ENCODE data around the gene PRKCQ.

The PRKCQ gene

GRCh38 chr10:6516281-6516928 lies 63.7 kb downstream of the PRKCQ start:
- Histone ChIP-seq H3K4me1 (ENCODE audit: control insufficient read depth, insufficient read depth, low read length) (no peaks in the 10 kb centered on the region), H3K36me3 (ENCODE audit: insufficient read depth, low read length) (no peaks in the 10 kb centered on the region), H3K27me3 (ENCODE audit: control insufficient read depth, insufficient read depth, low read length) (peaks cover 25% of the 10 kb centered on the region), H3K4me3 (ENCODE audit: low read length) (no peak overlapping the region), H3K9ac (ENCODE audit: low read depth, low read length) (no peak overlapping the region), H3K9me3 (replicated peaks; ENCODE audit: low read length) (no peaks in the 10 kb centered on the region), H3K4me2 (ENCODE audit: low read length) (no peak overlapping the region)

- no peaks in the 10 kb centered on the region for H3K4me1 ChIP-seq (ENCODE audit: control insufficient read depth, insufficient read depth, low read length)
- no peak overlapping the region for H3K9ac ChIP-seq (ENCODE audit: low read depth, low read length)
- no peaks in the 10 kb centered on the region for H3K36me3 ChIP-seq (ENCODE audit: insufficient read depth, low read length)
- H3K4me2 ChIP-seq (ENCODE audit: low read length), result no peak overlapping the region
- no peak overlapping the region for H3K4me3 ChIP-seq (ENCODE audit: low read length)
- peaks cover 22% of the 10 kb centered on the region for H3K27me3 ChIP-seq (ENCODE audit: control insufficient read depth, insufficient read depth, low read length)
- no peaks in the 10 kb centered on the region for H3K9me3 ChIP-seq (replicated peaks; ENCODE audit: low read length)
Observed at GRCh38 chr10:6514844-6515780, 65.0 kb downstream of the PRKCQ start.

- no peaks in the 10 kb centered on the region for H3K9me3 ChIP-seq (replicated peaks; ENCODE audit: low read length)
- no peaks in the 10 kb centered on the region for H3K4me1 ChIP-seq (ENCODE audit: control insufficient read depth, insufficient read depth, low read length)
- no peak overlapping the region for H3K9ac ChIP-seq (ENCODE audit: low read depth, low read length)
- H3K36me3 ChIP-seq (ENCODE audit: insufficient read depth, low read length), result no peaks in the 10 kb centered on the region
- no peak overlapping the region for H3K4me3 ChIP-seq (ENCODE audit: low read length)
- peaks cover 22% of the 10 kb centered on the region for H3K27me3 ChIP-seq (ENCODE audit: control insufficient read depth, insufficient read depth, low read length)
- H3K4me2 ChIP-seq (ENCODE audit: low read length), result no peak overlapping the region
Observed at GRCh38 chr10:6514180-6514579, 65.9 kb downstream of the PRKCQ start.

- Histone ChIP-seq H3K9ac (ENCODE audit: low read depth, low read length) (no peak overlapping the region), H3K4me1 (ENCODE audit: control insufficient read depth, insufficient read depth, low read length) (no peaks in the 10 kb centered on the region), H3K36me3 (ENCODE audit: insufficient read depth, low read length) (no peaks in the 10 kb centered on the region), H3K4me2 (ENCODE audit: low read length) (no peak overlapping the region), H3K4me3 (ENCODE audit: low read length) (no peak overlapping the region), H3K9me3 (replicated peaks; ENCODE audit: low read length) (no peaks in the 10 kb centered on the region), H3K27me3 (ENCODE audit: control insufficient read depth, insufficient read depth, low read length) (peaks cover 22% of the 10 kb centered on the region)
Observed at GRCh38 chr10:6513476-6513875, 66.6 kb downstream of the PRKCQ start.

GRCh38 chr10:6512182-6512581 lies 67.9 kb downstream of the PRKCQ start:
- Histone ChIP-seq H3K9me3 (replicated peaks; ENCODE audit: low read length) (no peaks in the 10 kb centered on the region), H3K27me3 (ENCODE audit: control insufficient read depth, insufficient read depth, low read length) (peaks cover 22% of the 10 kb centered on the region), H3K4me1 (ENCODE audit: control insufficient read depth, insufficient read depth, low read length) (no peaks in the 10 kb centered on the region), H3K4me3 (ENCODE audit: low read length) (no peak overlapping the region), H3K4me2 (ENCODE audit: low read length) (no peak overlapping the region), H3K36me3 (ENCODE audit: insufficient read depth, low read length) (no peaks in the 10 kb centered on the region), H3K9ac (ENCODE audit: low read depth, low read length) (no peak overlapping the region)

- no peak overlapping the region for H3K4me3 ChIP-seq (ENCODE audit: low read length)
- no peak overlapping the region for H3K9ac ChIP-seq (ENCODE audit: low read depth, low read length)
- no peaks in the 10 kb centered on the region for H3K9me3 ChIP-seq (replicated peaks; ENCODE audit: low read length)
- no peak overlapping the region for H3K4me2 ChIP-seq (ENCODE audit: low read length)
- no peaks in the 10 kb centered on the region for H3K36me3 ChIP-seq (ENCODE audit: insufficient read depth, low read length)
- no peaks in the 10 kb centered on the region for H3K4me1 ChIP-seq (ENCODE audit: control insufficient read depth, insufficient read depth, low read length)
- peaks cover 14% of the 10 kb centered on the region for H3K27me3 ChIP-seq (ENCODE audit: control insufficient read depth, insufficient read depth, low read length)
Observed at GRCh38 chr10:6511347-6511746, 68.7 kb downstream of the PRKCQ start.

GRCh38 chr10:6507311-6507710 lies 72.8 kb downstream of the PRKCQ start:
- H3K9me3 ChIP-seq (replicated peaks; ENCODE audit: low read length), result no peaks in the 10 kb centered on the region
- H3K9ac ChIP-seq (ENCODE audit: low read depth, low read length), result no peak overlapping the region
- H3K4me3 ChIP-seq (ENCODE audit: low read length), result no peak overlapping the region
- no peak overlapping the region for H3K4me2 ChIP-seq (ENCODE audit: low read length)
- no peaks in the 10 kb centered on the region for H3K4me1 ChIP-seq (ENCODE audit: control insufficient read depth, insufficient read depth, low read length)
- no peaks in the 10 kb centered on the region for H3K36me3 ChIP-seq (ENCODE audit: insufficient read depth, low read length)
- H3K27me3 ChIP-seq (ENCODE audit: control insufficient read depth, insufficient read depth, low read length), result no peaks in the 10 kb centered on the region

- H3K9ac ChIP-seq (ENCODE audit: low read depth, low read length), result no peak overlapping the region
- H3K36me3 ChIP-seq (ENCODE audit: insufficient read depth, low read length), result no peaks in the 10 kb centered on the region
- no peaks in the 10 kb centered on the region for H3K9me3 ChIP-seq (replicated peaks; ENCODE audit: low read length)
- H3K4me3 ChIP-seq (ENCODE audit: low read length), result no peak overlapping the region
- no peaks in the 10 kb centered on the region for H3K27me3 ChIP-seq (ENCODE audit: control insufficient read depth, insufficient read depth, low read length)
- no peak overlapping the region for H3K4me2 ChIP-seq (ENCODE audit: low read length)
- H3K4me1 ChIP-seq (ENCODE audit: control insufficient read depth, insufficient read depth, low read length), result no peaks in the 10 kb centered on the region
Observed at GRCh38 chr10:6505300-6505699, 74.8 kb downstream of the PRKCQ start.

- Histone ChIP-seq H3K27me3 (ENCODE audit: control insufficient read depth, insufficient read depth, low read length) (no peaks in the 10 kb centered on the region), H3K9me3 (replicated peaks; ENCODE audit: low read length) (no peaks in the 10 kb centered on the region), H3K4me2 (ENCODE audit: low read length) (no peak overlapping the region), H3K4me1 (ENCODE audit: control insufficient read depth, insufficient read depth, low read length) (no peaks in the 10 kb centered on the region), H3K36me3 (ENCODE audit: insufficient read depth, low read length) (no peaks in the 10 kb centered on the region), H3K4me3 (ENCODE audit: low read length) (no peak overlapping the region), H3K9ac (ENCODE audit: low read depth, low read length) (no peak overlapping the region)
Observed at GRCh38 chr10:6504296-6504695, 75.8 kb downstream of the PRKCQ start.

- Histone ChIP-seq H3K36me3 (ENCODE audit: insufficient read depth, low read length) (no peaks in the 10 kb centered on the region), H3K4me2 (ENCODE audit: low read length) (no peak overlapping the region), H3K4me1 (ENCODE audit: control insufficient read depth, insufficient read depth, low read length) (no peaks in the 10 kb centered on the region), H3K9ac (ENCODE audit: low read depth, low read length) (no peak overlapping the region), H3K27me3 (ENCODE audit: control insufficient read depth, insufficient read depth, low read length) (no peaks in the 10 kb centered on the region), H3K4me3 (ENCODE audit: low read length) (no peak overlapping the region), H3K9me3 (replicated peaks; ENCODE audit: low read length) (no peaks in the 10 kb centered on the region)
Observed at GRCh38 chr10:6503171-6503570, 76.9 kb downstream of the PRKCQ start.

- H3K9me3 ChIP-seq (replicated peaks; ENCODE audit: low read length), result no peaks in the 10 kb centered on the region
- no peaks in the 10 kb centered on the region for H3K4me1 ChIP-seq (ENCODE audit: control insufficient read depth, insufficient read depth, low read length)
- no peak overlapping the region for H3K9ac ChIP-seq (ENCODE audit: low read depth, low read length)
- no peak overlapping the region for H3K4me3 ChIP-seq (ENCODE audit: low read length)
- no peaks in the 10 kb centered on the region for H3K27me3 ChIP-seq (ENCODE audit: control insufficient read depth, insufficient read depth, low read length)
- H3K36me3 ChIP-seq (ENCODE audit: insufficient read depth, low read length), result no peaks in the 10 kb centered on the region
- no peak overlapping the region for H3K4me2 ChIP-seq (ENCODE audit: low read length)
Observed at GRCh38 chr10:6501931-6502330, 78.1 kb downstream of the PRKCQ start.

GRCh38 chr10:6499974-6500373 lies 80.1 kb downstream of the PRKCQ start:
- H3K36me3 ChIP-seq (ENCODE audit: insufficient read depth, low read length), result no peaks in the 10 kb centered on the region
- H3K9me3 ChIP-seq (replicated peaks; ENCODE audit: low read length), result no peaks in the 10 kb centered on the region
- H3K4me3 ChIP-seq (ENCODE audit: low read length), result no peak overlapping the region
- no peak overlapping the region for H3K9ac ChIP-seq (ENCODE audit: low read depth, low read length)
- no peak overlapping the region for H3K4me2 ChIP-seq (ENCODE audit: low read length)
- H3K27me3 ChIP-seq (ENCODE audit: control insufficient read depth, insufficient read depth, low read length), result no peaks in the 10 kb centered on the region
- H3K4me1 ChIP-seq (ENCODE audit: control insufficient read depth, insufficient read depth, low read length), result no peaks in the 10 kb centered on the region
